ENCODE results near the gene IGFALS. TPM values are rescaled to one million over a fixed set of nuclear protein-coding genes. Genes with fewer than 3 reads are reported as not detected.

The IGFALS gene
- total RNA-seq, 1 donor = not detected

GRCh38 chr16:1749152-1750117 lies 44.1 kb downstream of the IGFALS start:
- no peak for DNase-seq (ENCODE audit: low read depth)
- TF ChIP-seq, protein P1, sequence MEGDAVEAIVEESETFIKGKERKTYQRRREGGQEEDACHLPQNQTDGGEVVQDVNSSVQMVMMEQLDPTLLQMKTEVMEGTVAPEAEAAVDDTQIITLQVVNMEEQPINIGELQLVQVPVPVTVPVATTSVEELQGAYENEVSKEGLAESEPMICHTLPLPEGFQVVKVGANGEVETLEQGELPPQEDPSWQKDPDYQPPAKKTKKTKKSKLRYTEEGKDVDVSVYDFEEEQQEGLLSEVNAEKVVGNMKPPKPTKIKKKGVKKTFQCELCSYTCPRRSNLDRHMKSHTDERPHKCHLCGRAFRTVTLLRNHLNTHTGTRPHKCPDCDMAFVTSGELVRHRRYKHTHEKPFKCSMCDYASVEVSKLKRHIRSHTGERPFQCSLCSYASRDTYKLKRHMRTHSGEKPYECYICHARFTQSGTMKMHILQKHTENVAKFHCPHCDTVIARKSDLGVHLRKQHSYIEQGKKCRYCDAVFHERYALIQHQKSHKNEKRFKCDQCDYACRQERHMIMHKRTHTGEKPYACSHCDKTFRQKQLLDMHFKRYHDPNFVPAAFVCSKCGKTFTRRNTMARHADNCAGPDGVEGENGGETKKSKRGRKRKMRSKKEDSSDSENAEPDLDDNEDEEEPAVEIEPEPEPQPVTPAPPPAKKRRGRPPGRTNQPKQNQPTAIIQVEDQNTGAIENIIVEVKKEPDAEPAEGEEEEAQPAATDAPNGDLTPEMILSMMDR (IDR thresholded peaks at IDR 0.05; ENCODE audit: insufficient read depth, low read depth, low read length) = no peak
- no peak overlapping the region for H3K4me3 ChIP-seq (ENCODE audit: low read depth, low read length)

- TF ChIP-seq, protein P1 (IDR thresholded peaks at IDR 0.05; ENCODE audit: insufficient read depth, low read depth, low read length) = no peak
- DNase-seq (ENCODE audit: low read depth) = no peak
- no peak overlapping the region for H3K4me3 ChIP-seq (ENCODE audit: low read depth, low read length)
Measured at GRCh38 chr16:1747934-1748333, 45.6 kb downstream of the IGFALS start.

- H3K4me3 ChIP-seq (ENCODE audit: low read depth, low read length) = no peak overlapping the region
- DNase-seq (ENCODE audit: low read depth) = no peak
- TF ChIP-seq, protein P1 (IDR thresholded peaks at IDR 0.05; ENCODE audit: insufficient read depth, low read depth, low read length) = no peak
Measured at GRCh38 chr16:1746693-1747195, 46.8 kb downstream of the IGFALS start.

DNA sequence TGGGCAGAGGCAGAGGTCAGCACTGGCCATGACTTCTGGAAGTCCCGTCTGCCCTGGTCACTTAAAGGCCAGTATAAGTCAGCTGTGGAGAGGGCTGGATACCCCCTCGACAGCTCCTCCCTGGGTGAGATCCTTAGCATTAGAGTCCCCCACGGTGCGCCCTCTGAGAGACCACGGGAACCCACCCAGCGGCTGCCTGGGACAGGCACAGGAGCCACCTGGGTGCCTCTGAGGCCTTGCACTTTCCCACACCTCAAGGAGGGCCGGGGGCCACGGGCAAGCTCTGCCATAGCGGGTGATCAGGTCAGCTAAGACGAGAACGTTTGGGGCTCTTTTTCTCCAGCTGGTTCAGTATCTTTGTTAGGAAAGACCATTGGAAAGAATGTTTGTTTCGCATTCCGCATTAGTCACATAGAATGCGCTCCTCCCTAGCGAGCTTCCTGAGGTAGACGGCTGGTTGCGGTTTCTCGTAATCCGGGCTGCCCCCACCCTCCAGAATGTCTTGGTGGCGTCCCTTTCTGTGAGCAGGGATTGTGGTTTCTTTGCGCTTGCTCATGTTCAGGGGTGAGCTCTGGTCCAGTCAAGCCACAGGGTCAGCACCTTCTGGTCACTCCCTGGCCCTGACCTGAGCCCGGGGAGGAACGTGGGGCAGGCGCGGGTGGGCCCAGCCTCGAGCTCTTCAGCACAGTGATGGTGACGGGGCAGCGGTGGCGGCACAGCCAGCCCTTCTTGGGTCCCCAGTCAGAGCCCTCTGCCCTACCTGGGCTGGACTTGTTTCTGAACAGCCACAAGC lies 47.4 kb downstream of the IGFALS start:
- DNase-seq (ENCODE audit: low read depth) = peak; percentile 83
- H3K4me3 ChIP-seq (ENCODE audit: low read depth, low read length) = no peak overlapping the region
- TF ChIP-seq, protein P1 (IDR thresholded peaks at IDR 0.05; ENCODE audit: insufficient read depth, low read depth, low read length) = no peak

- H3K4me3 ChIP-seq (ENCODE audit: low read depth, low read length) = no peak overlapping the region
- peak; percentile 68 for DNase-seq (ENCODE audit: low read depth)
- TF ChIP-seq, protein P1 (IDR thresholded peaks at IDR 0.05; ENCODE audit: insufficient read depth, low read depth, low read length) = no peak
Measured at GRCh38 chr16:1745181-1745899, 48.2 kb downstream of the IGFALS start.

GRCh38 chr16:1744338-1744840 lies 49.1 kb downstream of the IGFALS start:
- TF ChIP-seq, protein P1 (IDR thresholded peaks at IDR 0.05; ENCODE audit: insufficient read depth, low read depth, low read length) = no peak
- DNase-seq (ENCODE audit: low read depth) = no peak
- H3K4me3 ChIP-seq (ENCODE audit: low read depth, low read length) = no peak overlapping the region

Measured in fibroblast of villous mesenchyme (primary cell).